HG03139 (cell line): ENCODE results near the gene TMTC1.

Experiments
- ATAC-seq: cut with Tn5 transposase; IDR thresholded peaks from one replicate; pipeline ENCODE4 v1.9.1; 2021; ENCODE audit not compliant: unreplicated experiment

The TMTC1 gene

DNA sequence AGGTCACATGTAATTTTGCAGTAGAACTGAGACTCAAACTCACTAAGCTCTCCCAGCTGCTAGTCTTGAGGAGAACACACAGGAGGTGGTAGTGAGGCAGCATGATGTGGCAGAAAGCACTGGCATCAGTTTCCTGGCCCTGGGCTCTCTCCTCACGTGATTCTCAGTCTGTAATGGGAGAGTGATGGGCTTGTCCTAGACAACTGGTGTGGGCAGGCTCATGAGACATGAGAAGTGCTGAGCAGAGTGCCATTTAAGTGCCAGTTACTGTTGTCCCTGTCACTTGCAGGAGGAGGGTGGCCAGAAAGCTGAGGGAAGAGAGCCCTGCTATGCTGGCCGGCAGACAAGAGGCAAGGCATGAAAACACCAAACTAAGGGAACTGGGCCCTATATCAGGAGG lies 237.7 kb downstream of the TMTC1 start:
- ATAC-seq = no peak

DNA sequence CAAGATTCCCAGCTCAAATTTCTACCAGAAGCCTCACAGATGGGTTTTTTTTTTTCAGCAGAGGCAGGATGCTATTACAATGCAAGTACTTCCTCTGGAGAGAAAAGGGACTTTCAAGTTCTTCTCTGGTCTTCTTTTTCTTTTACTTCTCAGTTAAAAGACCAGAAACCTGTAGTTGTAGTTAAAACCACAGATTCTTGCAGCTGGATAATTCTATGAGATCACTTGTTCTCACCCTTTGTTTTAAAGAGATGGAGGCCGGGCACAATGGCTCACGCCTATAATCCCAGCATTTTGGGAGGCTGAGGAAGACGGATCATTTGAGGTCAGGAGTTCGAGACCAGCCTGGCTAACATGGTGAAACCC lies 238.7 kb downstream of the TMTC1 start:
- ATAC-seq = no peak

DNA sequence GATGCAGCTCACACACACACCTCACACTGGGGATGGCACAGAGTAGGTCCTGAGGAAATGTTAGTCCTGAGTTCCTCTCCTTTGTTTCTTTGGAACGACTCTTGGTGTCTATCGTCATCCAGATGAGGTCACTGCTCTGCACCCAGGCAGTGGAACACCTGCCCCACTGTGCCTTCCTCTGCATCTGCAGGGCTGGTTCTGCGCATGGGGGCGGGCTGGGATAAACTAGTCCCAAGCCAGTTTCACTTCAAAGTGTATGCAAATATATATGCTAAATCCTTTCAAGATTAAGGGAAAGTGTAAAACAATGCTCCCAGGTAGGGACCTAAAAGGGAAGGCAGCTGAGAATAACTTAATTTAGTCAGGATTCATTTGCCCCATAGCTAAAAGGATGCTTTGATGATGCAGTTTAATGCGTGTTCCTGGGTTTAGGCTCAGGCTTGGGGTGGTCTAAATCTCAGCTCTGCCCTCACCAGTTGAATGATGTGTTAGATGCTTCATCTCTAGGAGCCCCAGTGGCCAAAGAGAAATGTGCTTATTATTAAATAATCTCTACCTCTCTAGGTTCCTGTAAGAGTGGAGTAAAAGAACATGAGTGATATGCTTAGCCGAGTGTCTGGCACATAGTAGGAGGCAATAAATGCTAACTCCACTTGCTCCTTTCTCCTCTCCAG lies 239.2 kb downstream of the TMTC1 start:
- ATAC-seq = no peak

DNA sequence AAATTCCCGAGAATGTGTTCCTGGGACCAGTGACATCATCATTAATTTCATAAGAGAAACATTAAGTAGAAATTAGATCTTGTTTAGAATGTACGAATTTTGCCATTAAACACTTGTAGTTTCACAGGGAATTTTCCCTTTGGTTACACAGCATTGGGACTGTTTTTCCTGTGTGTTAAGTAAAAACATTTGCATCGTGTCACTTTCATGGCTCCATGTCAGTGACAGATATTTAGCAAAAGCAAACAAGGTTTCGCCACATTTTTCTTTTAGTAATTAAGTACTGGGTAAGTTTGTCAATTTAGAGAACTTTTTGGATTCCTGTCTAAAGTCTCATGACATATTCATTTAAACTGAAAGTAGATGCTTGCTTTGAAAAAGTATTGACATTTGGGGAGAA lies 240.7 kb downstream of the TMTC1 start:
- ATAC-seq = no peak

DNA sequence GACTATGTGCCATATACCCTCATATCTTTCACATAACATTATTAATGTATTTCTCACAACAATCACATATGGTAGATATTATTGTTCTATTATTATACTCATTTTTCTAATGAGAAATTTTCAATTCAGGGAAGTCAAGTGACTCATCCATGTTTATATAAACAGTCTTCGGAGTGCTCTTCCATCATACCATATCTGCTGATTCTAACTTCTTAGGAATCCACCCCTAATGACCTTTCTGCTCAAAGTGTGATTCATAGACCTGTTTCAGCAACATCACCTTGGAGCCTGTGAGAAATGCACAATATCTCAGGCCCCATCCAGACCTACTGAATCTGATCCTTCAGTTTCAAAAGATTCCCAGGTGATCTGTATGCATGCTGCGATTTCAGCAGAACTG lies 246.4 kb downstream of the TMTC1 start:
- ATAC-seq = no peak

DNA sequence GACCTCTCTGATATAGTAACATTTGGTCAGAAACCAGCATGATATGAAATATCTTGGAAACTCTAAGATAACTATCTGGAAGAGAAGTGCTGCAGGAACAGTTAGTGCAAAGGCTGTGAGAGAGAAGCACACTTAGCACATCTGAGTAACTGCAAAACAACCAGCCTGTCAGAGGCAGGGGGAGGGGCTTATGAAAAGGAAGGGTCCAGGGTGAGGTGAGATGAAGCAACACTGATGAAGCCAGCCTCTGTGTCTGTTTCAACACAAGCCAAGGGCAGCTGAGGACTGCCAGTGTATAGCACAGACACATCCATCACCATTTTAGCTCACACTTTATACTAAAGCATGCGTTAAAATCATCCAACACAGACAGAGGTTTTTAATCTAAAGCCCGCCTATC lies 248.8 kb downstream of the TMTC1 start:
- ATAC-seq = no peak

DNA sequence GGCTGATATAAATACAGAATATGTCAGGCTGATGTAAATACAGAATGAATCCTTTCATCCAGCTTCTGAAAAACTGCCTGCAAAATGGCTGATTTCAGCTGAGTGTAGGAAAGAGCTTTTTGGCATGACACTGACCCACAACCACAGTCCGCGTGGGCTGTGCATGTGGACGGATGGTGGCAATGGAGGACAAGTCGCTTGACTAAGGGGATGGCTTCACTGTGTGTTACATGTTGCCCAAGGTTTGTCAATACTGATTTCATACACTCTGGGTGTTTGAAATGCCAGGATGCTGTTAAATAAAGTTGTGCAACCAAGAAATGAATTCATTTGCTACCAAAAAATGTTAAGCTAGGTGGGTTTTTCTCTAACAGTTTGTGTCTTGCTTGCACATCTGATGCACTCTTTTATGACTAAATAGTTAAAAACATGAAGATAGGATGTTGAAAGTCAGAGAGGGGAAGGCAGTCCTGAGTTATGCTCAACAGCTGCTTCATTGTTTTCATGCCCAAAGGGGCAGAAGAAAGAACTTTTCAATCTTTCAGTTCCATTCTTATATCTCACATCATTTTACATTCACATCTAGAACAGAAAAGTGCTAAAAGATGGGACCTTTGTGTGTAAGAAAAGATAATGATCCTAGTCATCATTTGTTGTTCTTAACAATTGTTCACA lies 249.8 kb downstream of the TMTC1 start:
- ATAC-seq = no peak

DNA sequence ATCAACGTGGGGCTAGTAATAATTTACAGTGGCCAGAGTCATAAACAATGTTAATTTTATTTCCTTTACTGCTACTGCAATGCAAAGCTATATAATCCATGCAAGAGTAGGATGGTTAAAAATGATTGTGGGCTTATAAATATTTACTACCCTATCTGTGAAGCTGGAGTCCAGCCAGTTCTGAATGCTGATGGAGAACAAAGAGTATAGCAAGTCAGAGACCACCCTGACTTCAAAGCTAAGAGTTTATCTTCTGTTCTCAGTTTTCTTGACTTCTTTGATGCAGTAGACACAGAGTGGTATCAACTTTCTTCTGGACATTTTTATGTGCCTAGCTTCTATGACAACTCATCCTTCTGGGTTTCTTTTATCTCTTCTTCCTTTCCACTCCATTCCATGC lies 252.3 kb downstream of the TMTC1 start:
- ATAC-seq = no peak

DNA sequence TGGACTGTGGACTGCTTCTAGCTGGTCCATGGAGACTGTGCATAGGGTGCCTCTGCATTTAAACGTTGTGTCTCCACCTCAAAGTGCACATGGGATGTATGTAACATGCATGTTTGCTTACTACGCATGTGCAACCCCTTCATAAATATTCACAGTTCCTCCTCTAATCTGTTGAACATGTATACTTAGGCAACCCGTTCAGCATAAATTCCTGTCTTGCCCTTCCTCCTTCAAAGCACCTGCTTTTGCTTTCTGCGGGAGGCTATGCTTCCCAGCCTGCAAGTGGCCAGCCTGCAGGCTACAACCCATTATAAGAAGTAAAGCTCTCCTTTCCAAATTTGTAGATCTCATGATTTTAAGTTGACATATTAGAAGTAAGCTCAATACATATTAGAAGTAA lies 253.3 kb downstream of the TMTC1 start:
- ATAC-seq = no peak

DNA sequence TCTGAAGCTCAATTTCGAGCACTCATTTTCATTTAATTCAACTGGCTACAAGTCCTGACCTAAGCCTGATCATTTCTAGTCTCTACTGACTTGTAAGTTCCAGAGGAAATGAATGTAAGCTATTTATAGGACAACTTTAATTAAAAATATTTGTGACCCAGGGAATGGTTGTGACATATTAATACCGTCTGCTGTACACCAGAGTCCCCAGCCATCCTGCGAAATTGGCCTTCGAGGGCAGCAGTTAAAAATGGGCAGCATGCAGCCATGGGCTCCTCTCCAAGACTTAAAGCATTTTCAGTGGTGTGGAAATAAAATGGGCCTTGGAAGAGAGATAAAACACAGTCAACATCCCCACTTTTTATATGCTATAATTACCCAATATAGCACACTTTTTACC lies 255.6 kb downstream of the TMTC1 start:
- no peak for ATAC-seq

DNA sequence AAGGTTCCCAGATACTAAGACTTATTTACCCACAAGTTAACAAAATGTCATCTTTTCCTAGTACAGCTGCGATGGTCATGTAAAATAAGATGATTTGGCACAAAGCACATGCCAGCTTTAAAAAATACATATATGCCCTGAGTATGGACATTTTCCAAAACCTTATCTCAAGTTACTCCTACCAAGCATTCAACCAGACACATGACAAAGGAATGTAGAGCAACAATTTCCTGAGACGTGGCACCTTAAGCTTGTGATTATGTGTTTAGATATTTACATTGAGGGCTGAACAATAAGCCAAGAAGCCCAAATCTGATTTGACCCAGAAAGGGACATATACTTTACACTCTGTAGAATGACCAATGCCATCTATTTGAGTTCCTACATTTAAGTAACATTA lies 261.8 kb downstream of the TMTC1 start:
- ATAC-seq = no peak

DNA sequence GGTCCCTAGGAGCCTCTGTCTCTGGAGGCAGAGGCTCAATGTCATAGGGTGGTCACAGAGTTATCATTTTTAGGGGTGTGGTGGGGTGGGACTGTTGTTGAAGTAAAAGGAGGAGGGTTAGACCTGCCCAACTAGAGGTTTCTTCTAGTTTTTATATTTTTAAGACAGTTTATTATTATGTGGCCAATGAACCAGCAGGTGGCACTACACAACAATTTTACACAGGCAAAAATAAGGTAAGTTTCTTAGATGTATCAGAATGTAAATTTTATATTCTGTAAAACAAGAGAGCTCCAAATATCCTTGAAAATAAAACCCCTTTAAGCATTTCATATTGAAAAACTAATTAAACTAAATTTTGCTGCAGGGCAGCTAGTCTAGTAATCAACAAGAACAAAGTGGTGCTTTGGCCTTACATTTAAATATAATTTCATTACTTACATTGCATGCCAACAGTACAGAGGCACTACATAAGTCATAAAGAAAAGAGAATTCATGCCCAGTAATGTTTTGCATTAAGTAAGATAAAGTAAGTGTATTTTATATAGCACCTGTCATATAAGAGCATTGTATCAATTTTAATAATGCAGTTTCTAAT lies 264.1 kb downstream of the TMTC1 start:
- ATAC-seq = no peak

DNA sequence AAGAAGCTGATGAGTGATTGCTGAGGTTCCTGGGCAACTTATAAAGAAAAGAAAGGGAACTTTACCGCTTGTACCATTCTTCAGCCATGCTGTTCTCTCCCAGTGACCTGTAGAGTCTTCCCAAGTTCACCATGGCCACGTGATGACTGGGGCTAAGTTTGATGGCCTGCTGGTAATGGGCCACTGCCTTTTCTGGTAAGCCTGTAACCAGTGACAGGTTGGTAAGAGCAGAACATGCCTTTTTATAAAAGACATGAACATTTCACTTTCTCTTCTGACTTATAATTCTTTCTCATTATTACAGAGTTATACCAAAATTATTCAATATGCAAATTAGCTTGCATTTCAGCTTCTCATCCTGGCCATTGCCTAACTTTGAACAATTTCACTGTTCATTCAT lies 265.3 kb downstream of the TMTC1 start:
- ATAC-seq = no peak

DNA sequence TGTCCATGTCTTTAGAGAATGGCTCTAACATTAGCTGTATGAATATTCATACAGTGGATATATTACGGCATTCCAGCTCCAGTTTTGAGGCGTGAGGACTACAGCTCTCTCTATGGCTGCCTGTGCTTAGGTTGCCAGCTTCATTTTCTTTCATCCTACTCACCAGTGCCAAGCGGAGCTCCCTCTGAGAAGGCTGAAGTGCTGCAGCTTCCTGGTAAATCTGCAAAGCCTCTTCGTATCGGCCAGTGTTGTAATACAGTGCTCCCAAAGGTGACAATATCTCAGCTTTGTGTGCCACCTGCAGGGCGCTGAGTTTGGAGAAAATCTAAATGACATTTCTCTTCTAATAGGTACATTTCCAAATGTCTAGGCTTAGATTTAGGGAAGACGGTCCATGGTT lies 266.5 kb downstream of the TMTC1 start:
- ATAC-seq = no peak

DNA sequence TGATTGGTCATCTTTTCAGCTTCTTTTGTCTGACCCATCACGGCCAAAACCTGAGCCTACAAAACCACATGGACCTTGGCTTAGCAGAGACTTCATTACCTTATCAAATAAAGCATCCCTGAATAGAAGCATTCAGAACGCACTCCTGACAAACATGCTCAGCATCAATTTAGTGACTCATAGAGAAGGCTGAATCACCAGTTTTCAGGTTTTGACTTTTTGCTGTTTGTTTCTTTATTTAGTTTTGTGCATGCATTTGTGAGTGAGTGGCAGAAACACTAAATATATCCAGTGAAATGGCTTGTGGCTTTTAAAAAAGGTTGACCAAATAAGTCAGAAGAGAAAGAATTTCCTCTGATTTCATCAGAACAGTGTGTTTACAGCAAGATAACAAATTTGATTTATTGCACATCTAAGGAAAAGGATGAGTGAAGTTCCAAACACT lies 267.3 kb downstream of the TMTC1 start:
- ATAC-seq = no peak

DNA sequence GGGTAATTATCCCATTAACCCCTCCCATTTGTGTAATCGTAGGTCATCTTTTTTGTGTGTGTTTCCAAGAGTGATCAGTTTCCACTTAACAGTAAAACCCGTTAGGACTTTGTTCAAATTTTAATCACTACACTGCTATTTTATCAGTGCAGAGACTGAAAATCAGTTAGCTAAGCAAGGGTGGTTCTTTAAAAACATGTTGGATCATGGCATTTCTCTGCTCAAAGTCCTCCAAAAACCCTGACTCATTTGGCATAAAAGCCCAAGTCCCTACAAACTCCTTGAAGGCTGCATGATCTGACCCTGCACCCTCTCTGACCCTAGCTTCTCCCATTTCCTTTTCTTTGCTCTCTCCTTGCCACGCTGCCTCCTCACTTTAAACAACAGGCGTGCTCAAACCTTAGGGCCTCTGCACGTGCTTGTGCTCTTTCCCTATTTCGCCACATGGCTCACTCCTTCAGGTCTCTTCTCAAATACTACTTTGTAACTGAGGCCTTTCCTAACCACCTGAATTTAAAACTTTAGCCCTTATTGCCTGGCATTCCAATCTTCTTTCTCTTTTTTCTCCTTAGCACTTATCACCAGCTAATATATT lies 273.1 kb downstream of the TMTC1 start:
- no peak for ATAC-seq

DNA sequence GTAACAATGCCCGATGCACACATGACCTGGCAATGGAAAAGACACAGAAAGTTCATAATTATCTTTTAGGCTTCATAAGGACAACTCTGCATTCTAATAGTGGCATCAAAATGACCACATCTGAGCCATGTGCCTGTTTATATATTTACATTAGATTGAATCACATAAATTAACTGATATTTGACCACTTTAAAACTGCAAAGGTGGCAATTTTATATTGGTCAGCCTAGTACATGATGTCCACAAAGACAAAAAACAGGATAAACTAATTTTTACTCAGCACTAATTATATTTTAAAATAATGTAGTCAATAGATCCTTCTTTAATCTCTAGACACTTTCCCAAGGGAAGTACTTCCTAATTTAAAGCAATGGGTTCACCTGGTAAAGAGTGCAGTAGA lies 274.2 kb downstream of the TMTC1 start:
- ATAC-seq = no peak

DNA sequence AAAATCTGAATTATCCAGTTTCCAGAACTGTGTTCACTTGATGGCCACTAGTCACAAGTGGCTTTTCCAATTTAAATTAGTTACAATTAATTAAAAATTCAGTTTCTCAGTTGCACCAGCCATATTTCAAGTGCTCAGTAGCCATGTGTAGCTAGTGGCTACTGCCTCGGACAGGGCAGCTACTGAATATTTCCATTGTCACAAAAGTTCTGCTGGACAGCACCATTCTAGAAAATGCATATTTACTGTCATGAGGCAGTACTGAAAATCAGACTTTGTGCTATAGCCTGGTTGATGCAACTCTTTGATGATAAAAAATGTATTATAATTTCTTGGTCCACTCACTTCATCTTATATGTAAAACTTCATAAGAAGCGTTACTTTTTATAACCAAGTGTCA lies 274.8 kb downstream of the TMTC1 start:
- ATAC-seq = no peak

DNA sequence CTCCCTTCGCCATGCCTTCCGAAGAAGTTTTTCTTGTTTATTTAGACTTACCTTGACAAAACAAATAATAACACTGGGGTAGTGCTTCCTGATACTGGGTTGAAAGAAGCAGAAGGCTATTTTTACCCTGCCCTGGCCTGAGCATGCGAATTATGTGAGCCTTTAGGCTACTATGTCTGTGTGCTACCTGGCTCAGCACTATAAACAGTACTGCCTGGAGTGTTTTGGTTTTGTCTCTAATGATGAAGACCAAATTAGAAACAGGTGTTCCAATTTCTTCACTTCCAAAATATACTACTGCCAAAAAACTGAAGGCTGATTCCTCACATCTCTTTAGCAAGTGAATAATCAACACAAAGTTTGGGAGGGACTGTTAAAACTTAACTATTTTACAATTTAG lies 278.6 kb downstream of the TMTC1 start:
- ATAC-seq = no peak

DNA sequence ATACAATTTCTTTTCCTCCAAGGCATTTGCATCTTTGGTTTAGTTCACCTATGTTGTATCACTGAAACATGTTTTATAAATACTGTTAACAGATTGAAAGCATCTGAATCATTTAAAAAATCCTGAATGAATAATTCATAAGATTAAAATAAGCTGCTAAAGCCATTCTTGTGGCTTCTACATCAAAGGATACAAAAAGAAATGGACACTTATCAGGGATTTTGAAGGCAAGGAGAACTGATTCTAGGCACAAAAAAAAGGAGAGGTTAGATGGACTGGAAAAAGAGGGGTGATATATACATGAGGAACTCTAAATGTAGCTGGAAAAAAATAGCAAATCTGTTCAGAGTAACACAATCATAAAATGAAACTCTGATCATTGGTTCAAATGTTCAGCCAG lies 280.5 kb downstream of the TMTC1 start:
- ATAC-seq = no peak

DNA sequence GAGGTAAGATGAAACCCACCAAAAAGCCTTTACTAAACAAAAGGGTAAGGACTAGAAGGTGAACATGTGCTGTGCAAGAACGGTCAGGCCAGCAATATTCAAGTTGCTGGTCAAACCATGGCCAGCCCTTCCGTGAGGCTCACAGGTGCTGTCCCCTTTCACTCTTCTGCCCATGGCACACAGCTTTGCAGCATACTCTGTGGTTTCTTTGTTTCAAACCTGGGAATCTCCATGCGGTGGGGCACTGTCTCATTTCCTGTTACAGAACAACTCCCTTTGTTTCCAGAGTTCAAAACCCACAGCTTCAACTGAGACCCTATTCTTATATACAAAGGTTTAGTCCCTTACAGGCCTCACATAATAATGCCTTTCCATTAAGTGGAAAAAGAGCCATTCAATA lies 284.5 kb downstream of the TMTC1 start:
- no peak for ATAC-seq

DNA sequence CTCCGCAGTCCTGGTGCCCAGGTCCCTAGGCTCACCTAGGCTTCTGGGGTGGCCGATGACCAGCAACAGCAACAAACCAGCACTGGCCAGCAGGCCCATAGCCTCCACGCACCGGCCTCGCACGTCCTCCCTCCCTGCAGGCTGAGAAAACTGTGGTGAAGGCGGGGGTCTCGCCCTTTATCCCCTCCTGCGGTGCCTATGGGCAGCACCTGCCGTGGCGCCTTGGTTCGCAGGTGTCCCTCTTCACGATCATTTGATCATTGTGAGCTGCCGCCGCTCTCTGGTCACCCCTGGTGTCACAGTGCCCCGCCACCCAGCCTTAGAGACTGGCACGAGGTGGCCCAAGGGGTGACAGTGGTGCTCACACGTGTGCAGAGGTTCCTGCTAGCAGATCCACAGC lies 286.2 kb downstream of the TMTC1 start, which contains the start of gene OVCH1:
OVCH1 (minus strand) TSS at position 99 of the 400 bp plus-strand sequence; CDS start at position 99, 0 bp downstream.
- no peak for ATAC-seq
